Measurements from ENCODE around the gene KLKB1.
"Not testable (repeated sequence)": the region's sequence is repeated elsewhere in the genome, so short reads cannot be mapped to it uniquely, and the experiment has no call there.

KLKB1 gene

DNA sequence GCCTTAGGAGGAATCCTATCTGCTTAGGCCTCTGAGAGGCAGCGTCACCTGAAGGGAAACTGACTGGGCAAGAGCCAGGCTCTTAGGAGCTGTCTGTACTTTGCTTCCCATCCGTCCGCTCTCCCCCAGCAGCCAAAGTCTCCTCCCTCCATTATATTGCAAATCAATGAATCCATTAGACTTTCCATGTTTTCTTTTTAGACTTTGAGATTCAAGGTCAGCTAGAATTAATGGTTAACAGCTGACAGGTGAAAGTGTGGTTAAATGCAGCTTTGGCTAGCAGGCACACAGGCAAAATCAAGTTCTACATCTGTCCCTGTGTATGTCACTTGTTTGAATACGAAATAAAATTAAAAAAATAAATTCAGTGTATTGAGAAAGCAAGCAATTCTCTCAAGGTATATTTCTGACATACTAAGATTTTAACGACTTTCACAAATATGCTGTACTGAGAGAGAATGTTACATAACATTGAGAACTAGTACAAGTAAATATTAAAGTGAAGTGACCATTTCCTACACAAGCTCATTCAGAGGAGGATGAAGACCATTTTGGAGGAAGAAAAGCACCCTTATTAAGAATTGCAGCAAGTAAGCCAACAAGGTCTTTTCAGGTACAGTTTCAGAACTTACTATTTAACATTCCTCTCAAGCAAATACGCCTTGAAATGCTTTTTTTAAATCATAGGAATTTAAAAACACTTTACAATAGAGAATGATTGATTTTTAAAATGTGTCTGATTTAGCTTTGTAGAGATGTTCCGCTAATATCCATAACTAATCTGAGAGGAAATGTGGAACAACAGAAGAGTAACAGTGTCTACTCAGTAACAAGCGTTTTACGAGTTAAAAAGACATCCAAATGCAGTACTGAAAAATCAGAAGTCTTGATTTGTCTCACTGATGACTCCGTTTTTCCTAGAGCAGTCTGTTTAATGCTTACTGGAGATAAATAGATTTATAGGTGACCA, 38.7 kb downstream of the KLKB1 start, which contains the start of gene F11:
TSS of gene F11 (plus strand) at position 507 of the 970 bp plus-strand sequence. CDS start 948 bp downstream, outside the sequence.
- DNase-seq: no peak

DNA sequence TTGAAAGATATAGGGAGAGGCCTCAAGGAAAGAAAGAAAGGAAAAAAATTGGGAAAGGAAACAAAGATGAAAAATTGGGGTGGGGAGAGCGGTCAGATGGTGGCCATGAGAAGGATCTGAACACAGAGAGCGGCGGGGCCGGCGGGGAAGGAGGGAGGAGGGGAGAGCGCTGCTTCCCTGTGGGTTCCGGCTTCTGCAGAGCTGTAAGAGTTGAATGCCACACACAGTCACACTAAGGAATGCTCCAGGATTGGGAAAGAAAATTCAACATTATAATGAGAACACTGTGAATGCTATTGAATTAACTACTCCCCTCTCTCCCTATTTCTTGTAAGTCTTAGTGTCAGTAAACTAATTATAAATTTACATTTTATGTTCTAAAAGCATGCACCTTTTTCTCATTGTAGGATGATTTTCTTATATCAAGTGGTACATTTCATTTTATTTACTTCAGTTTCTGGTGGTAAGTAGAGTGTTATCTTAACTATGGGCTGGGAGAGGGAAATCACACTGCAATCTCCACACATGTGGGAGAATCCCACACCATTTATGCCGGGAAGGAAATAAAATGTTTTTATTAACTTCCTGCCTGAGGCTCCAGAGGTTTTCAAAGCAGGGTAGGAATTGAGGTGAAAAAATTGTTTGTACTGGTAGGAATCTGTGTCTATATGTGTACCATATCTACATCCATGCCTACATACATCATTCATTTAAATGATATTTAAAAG, 39.6 kb downstream of the KLKB1 start:
- no peak for DNase-seq

DNA sequence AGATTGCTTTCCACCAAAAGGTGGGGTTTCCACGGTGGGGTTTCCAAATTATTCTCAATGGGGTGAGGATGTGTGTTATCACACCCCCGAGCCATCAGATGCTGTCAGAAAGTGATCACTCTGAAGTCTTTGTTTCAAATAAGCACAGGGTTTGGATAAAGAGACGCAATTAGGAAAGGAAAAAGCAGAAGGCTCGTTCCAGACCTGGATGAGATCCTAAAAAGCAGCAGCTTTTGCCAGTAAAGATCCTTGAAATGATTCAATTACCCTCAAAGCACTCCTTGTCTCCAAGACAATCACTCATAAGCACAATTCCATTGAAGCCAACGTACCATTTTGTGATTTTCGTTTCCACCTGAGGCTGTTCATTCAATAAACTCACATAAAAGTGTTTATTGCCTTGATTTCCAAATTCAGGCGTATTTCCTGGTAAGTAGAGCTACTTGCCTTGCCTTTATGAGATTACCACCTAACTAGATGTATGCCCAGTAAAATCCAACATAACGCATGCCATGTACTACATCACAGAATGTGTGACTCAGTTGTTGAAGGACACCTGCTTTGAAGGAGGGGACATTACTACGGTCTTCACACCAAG, 43.9 kb downstream of the KLKB1 start:
- DNase-seq: no peak

DNA sequence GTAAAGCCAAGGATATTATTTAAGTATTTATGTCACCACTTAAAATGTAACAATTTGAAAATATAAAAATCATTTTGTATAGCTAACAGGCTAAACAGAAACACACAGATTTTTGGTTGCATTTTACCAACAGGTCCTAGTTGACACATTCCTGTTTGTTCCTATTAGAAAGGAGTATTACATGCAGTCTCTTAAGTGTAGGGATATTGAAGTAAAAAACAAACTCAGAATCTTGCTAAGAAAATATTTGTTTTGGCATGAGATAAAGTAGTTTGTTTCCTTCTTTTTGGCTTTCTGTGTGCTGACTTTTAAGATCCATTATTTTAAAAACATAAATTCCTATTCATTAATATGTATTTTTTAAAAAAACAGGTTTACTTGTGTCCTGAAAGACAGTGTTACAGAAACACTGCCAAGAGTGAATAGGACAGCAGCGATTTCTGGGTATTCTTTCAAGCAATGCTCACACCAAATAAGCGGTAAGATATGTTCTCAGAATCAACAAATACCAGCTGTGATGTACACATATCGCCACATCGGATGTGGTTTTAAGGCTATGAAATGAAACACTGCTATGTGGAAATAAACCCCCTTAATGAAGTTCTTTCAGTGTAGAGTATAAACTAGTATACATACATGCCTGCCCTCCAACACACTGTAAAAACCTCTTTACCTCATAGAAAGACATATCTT, 45.5 kb downstream of the KLKB1 start:
- DNase-seq: no peak

DNA sequence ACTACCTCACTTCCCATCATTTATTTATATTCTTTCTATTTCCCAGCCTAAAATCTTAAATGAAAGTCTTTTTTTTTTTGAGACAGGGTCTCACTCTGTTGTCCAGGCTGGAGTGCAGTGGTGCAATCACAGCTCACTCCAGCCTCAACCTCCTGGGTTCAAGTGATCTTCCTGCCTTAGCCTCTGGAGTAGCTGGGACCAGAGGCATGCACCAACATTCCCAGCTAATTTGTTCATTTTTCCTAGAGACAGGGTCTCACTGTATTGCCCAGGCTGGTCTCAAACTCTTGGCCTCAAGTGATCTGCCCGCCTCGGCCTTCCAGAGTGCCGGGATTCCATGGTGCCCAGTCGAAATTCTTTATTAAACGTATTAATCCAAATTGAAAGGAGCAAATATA, 46.1 kb downstream of the KLKB1 start:
- DNase-seq: not testable (repeated sequence)

DNA sequence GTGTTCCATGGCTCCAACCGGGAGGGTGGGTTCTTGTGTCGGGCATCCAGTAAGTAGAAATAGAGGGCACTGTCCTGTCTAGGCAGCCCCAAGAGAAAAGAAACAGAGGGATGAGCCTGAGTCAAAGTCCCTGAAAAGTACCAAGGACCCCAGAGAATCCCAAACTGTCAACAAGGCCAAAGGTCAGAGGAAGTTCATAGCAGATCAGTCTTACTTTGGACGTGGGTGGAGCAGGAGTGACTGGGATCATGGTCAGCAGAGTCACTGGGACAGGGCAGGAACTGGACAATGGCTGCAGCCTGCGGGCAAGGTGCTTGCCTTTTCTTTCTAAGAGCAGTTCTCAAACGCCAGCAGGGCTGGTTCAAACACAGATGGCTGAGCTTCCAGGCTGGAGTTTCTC, 56.0 kb downstream of the KLKB1 start:
- no peak for DNase-seq

DNA sequence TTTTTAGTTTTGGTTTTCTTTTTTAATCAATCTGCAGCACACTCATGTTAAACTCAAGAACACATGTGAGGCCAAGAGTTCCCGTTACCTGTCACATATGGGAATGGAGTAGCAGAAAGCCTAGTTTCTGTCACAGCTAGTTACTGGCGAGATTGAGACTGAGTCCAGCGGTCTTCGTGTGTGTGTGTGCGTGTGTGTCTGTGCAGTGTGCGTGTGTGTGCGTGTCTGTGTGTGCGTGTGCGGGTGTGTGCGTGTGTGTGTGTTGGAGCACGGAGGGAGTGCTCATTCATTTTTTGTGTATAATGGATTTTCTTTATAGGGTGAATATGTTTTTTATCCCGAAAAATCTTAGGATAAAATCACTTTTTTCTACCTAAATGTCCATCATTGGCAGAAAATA, 57.8 kb downstream of the KLKB1 start:
- DNase-seq: no peak

DNA sequence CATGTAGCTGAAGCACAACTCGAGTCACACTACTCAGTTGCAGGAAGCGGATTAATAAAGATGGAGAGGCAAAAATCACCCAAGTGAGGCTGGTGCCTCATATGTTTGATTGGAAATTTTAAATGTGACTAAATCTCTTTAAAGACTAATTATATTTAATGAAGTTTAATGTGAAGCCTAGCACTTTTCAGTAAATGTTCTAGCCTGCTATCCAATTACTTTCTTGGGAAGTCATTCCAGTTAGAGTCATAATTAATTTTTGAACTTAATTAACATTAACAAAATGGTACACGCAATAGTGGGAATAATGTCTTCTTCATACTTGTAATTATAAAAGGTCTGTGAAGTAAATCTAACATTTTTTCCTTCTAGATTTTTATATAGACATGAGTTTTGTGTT, 59.3 kb downstream of the KLKB1 start:
- no peak for DNase-seq

DNA sequence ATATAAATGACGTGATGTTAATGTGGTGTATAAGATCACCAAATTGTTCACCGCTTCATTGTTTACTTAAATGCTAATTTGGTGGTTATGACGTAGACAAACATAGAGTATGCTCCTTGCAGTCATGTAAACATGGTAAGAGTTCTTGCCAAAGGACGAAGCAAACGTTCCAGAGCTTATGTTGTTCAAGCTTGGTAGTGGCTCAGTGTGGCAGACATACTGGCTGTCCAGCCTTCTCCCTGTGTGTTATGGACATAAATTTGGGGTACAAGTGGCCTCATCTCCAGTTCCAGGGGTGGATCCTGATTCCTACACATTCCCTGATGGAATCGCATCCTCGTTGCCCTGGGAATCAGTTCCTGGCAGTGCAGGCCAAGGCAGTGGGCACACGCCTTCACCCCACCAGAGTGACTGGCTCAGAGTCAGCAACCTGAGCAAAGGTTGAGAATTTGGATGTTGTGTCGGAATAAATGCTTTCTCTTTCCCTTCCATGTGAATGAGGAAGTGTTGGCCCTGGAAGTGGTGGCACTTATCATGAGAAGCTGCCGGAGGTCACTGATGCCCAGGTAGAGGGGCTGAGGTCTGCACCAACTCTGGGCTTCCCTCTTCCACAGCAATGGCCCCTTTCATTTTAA, 64.1 kb downstream of the KLKB1 start:
- no peak for DNase-seq

DNA sequence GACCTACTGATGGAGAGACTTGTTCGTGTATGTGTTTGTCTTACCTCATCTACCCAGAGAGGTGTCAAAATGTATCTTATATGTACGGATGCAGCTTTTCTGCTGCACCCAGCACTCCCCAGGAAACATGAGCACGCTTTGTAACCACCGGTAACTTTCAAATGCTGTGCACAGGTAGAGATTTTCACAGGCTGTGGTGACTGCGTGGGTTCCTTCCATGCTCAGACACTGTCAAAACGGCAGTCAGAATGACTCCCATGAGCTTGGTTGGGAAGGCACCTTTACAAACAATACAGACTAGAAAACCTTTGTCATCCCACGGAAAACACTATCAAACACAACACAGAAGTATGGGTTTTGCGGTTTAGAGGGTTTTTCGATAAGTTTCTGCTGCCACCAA, 66.9 kb downstream of the KLKB1 start:
- no peak for DNase-seq

DNA sequence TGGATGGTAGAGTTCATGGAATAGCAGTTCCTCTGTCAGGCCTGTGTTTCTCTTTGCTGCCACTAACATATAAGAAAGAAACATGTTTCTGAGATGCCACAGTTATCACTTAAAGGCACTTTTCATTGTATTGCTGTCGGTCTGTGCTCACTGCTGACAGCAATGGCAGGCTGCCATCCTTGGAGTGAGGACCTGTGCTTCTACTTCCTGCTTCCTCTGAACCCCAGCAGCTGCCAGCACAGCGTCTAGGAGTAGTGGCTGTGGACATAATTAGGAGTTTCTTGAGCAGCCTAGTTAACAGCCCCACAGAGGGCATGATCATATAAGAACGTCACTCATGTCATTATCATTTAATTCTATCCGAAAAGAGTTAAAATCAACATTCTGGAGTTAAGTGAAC, 69.2 kb downstream of the KLKB1 start:
- peak; percentile 42 for DNase-seq

DNA sequence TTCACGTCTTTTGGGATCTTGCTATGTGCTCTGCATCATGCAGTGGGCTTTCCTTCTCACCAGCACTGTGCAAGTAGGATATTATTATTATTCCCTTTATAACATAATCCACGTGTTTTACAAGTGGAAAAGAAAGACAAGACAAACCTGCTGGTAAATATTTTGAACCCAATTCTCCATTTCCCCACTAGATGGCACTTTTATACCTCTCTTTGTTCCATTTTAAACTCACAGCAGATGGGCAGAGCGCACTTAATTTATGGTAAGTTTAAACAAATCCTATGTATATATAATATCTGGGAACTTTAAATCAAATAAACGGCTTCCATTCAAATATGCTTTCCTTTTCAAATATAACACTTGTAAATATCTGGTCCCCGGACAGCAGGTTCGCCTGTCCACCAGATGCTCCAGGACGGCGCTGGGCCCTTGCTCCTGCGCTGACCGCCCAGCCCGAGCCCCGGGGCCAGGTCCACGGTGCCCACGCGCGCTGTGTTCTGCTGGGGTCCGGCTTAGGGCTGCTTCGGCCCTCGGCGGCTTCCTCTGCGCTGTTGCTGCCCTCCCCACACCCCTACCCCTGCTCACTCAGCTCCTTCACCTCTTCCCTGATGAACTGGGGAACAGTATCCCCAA, 69.8 kb downstream of the KLKB1 start:
- peak; percentile 10 for DNase-seq

DNA sequence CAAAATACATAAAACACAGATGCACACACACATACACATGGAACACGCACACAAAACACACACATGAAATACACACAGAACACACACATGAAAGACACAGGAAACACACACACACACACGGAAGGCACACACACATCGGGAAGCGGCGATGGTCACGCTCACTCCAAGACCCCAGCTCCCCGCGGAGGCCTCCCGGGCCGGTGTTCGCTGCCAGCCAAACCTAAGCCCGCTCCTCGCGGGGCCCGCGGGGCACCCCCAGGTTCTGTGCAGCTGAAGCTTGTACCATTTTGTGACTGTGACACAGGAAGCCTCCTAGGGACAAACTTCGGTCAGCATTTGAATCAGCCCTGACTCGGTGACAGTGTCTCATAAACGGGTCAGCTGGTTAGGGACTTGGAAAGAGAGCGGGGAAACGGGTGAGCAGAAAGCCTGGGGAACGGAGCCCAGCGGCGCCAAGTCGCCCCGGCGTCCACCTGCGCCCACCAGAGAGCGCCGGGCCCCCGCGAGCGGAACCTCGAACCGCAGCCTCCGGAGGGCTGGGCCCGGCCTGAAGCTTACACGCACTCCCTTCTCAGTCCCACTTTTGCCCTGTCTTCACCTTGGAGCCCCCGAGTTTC, 70.8 kb downstream of the KLKB1 start:
- no peak for DNase-seq

DNA sequence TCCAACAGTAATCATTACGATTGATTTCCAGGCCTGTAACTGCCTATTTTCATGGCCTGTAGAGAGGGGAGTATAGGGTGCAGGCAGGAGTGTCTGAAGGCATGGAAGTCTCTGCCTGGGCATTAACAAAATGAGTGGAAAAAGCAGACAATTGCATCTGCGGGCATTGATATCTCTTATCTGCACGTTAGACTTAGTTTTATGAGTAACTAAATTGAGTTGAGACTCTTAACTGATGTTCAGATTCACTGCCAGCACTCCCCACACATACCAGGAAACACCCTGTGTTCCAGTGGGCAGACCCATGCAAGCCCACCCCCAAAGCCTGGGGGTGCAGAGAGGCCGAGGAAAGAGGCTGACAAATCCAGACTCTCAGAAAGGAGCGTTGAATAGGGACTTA, 72.0 kb downstream of the KLKB1 start:
- no peak for DNase-seq

DNA sequence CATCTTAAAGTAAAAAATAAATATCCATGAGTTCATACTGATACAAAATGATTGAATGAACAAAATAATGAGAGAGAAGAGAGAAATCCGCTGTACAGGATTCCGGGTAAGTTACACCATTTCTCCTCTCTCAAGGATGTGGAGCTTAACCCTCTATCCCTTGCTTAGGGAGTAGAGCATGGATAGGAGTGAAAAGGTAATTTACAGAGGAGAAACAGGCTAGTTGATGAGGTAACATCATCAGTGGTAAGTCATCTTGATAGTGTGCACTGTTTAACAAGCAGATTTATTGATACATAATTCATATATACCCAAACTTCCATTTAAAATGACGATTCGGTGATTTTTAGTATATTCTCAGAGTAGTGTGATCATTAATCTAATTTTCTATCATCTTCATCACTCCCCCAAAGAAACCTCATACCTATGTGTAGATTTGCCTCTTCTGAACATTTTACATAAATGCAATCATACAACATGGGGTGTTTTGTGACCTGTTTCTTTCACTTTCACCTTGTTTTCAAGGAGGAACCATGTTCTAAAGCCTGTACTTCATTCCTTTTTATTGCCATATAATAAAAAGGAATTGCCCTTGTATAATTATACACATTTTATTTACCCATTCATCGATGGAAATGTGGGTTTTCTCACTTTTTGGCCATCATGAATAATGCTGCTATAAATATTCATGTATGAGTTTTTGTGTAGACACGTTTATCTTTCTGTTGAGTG, 73.5 kb downstream of the KLKB1 start:
- DNase-seq: no peak

DNA sequence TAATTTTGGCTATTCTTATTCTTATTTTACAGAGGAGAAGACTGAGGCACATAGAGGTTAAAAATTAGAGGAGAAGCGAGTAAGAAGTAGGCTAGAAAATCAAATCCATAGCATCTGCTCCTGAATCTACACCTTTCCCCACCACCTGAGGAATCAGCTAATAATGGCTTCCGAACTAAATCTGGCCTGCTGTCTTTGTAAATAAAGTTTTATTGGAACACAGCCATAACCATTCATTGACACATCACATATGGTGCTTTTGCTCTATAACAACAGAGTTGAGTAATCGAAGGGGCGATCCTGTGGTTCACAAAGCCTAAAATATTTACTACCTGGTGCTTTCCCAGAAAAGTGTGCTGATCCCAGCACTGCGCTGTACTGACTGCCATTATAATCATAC, 76.9 kb downstream of the KLKB1 start:
- DNase-seq: no peak

DNA sequence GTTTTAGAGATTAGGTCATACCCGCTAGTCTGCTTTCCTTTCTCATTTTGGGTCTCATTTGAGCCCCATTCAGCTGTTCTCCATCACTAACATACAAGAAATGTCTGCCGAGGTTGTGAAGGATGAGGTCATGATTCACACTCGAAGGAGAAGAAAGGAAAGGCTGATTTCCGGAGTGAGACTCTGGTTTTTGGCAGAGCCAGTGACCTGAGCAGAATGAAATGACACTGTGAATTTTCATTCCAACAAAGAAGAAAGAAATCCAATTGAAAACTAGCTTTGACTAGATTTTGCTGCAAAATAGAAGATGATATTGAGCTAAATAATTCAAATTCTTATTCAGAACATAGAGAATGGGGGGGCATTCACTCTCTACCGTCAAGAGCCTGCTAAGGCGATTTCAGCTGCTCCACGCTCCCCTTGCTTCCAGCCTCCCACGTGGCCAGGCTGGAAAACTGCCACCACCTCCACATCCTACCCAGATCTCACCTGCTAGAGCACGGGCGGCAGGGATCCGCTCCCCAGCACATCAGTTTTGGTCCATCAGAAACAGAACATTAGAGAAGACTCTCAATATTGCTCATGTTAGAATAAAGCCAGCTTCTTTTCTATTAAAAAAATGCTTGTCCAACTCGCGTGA, 77.7 kb downstream of the KLKB1 start:
- no peak for DNase-seq

DNA sequence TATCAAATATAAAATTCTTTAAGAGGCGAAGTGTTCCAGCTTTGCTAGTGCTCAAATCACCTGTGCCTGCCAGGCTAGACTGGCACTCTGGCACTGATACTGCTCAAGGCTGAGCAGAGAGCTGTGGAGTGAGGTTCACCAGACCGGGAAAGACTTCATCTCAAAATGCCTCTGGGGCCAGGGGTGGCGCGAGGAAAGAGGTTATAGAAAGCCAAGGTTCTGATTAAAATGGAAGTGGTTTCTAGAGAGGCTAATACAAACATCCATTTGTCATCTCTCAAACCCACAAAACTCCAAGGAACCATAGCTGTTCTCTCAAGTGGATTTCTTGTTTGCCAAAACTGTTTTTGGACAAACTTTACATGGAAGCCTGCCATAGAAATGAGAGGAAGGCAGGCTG, 80.2 kb downstream of the KLKB1 start:
- DNase-seq: no peak

DNA sequence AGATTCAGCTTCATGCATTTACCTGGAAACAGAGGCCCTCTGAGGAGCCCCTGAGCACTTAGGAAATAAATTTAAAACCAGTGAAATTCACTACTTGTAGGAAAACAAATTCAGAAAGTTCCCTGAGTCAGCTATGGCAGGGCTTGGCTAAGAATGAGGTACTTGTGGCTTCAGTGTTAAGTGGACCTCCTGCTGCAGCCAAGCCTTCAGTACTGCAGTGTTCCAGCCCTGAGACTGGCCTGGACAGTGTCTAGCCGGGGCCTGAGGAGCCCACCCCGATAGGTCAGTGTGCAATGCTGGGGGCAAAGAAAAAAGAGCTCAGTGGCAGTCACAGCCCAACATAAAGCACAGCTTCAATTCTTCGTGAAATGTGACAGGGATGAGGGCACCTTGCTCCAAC, 80.6 kb downstream of the KLKB1 start:
- DNase-seq: no peak
